GM21529 (cell line): Measurements from ENCODE around the gene TRIM15.
"Not testable (repeated sequence)": the region's sequence is repeated elsewhere in the genome, so short reads cannot be mapped to it uniquely, and the experiment has no call there.

Experiments
- ATAC-seq: cut with Tn5 transposase; IDR thresholded peaks from one replicate; pipeline ENCODE4 v1.9.1; 2021; ENCODE audit not compliant: unreplicated experiment

TRIM15 gene

DNA sequence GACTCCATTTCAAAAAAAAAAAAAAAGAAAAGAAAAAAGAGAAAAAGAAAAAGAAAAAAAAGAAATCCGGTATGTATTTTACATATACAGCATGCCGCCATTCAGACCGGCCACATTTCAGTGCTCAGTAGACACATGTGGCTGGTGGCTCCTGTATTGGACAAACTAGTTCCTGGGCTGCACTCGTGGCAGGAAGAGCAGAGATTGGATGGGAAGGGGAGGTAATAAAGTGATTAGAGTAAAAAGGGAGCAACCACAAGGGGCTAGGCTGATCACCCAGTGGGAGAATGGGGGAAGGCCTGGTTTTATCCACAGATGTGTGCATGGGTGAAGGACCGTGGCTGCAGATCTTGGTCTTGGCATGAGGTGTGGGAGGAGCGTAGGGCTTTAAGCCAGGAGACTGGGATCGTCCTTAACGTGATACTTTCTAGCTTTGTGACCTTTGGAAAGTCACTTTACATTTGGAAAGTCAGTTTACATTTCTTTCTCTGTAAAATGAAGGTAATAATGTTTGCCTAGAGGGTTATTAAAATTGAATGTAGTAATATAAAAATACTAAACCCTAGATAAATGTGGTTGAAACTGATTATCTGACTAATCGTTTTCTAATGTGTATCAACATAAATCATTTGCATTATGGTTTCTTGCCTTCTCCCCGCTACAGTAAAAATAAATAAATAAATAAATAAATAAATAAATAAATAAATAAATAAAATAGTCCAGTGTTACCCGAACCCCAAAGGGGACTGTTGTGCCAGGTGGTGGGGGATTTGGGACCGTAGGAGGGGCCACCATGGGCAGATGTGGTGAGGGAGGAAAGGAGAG is 869 bp upstream of the TRIM15 start:
- ATAC-seq: no peak

DNA sequence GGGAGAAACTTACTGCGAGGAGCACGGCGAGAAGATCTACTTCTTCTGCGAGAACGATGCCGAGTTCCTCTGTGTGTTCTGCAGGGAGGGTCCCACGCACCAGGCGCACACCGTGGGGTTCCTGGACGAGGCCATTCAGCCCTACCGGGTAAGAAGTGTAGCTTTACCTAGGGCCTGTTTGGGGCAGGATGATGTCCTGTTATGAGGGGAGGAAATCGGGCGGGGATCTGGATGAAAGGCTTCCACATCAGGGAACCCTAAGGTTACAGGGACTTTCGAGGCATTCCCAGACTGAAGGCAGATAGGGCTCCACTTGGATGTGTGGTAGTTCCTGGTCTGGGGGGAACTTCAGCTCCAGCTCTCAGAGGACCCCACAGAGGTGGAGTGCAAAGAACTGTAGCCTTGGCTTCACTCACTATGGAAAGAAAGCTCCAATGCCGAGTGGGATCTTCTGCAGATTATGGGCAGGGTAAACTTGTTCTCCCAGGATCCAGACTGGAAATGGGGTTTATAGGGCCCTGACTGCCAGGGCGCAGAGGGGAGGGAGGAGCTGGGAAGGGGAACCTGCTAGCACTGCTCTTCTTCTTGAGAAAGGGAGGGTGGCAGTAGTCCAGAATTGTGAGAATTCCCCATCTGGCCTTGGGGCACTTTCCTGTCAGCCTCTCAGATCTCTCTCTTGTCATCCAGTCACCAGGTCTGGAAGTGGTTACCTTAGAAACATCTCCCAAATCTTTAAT is 740 bp downstream of the TRIM15 start:
- ATAC-seq: no peak

GRCh38 chr6:30164714-30165113 is 1.4 kb downstream of the TRIM15 start:
- ATAC-seq: no peak

DNA sequence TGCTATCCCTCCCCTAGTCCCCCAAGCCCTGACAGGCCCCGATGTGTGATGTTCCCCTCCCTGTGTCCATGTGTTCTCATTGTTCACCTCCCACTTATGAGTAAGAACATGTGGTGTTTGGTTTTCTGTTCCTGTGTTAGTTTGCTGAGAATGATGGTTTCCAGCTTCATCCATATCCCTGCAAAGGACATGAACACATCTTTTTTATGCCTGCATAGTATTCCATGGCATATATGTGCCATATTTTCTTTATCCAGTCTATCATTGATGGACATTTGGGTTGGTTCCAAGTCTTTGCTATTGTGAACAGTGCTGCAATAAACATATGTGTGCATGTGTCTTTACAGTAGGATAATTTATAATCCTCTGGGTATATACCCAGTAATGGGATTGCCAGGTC is 1.9 kb downstream of the TRIM15 start:
- not testable (repeated sequence) for ATAC-seq

DNA sequence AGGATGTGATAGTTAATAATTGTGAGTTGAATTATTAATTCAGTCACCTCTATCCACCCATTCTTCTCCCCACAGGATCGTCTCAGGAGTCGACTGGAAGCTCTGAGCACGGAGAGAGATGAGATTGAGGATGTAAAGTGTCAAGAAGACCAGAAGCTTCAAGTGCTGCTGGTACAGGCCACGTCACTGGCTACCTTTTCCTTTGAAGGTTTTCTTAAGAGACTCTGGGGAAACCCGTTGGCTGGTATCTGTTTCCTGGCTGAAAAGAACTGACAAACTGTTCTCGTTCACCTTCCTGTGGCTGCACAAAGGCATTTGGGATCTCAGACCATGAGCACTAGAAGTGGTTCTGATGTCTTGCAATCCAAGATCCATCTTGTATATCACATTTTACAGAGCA is 3.8 kb downstream of the TRIM15 start:
- ATAC-seq: no peak

DNA sequence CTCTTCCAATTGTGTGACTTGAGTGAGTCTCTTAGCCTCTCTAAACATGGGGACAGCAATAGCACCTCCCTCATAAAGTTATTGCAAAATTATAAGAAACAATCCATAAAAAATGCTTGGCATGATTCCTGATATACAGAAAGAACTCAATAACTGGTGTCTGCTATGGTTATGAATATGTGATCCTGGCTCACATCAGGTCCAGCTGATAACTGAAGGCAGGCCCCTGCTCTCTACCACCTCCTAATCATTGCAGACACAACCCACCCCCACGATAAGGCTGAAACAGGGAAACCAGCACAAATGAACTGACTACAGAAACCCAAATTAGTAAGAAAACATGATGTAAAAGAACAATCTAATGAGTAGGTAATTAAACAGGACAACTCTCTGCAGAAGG is 5.4 kb downstream of the TRIM15 start:
- no peak for ATAC-seq

DNA sequence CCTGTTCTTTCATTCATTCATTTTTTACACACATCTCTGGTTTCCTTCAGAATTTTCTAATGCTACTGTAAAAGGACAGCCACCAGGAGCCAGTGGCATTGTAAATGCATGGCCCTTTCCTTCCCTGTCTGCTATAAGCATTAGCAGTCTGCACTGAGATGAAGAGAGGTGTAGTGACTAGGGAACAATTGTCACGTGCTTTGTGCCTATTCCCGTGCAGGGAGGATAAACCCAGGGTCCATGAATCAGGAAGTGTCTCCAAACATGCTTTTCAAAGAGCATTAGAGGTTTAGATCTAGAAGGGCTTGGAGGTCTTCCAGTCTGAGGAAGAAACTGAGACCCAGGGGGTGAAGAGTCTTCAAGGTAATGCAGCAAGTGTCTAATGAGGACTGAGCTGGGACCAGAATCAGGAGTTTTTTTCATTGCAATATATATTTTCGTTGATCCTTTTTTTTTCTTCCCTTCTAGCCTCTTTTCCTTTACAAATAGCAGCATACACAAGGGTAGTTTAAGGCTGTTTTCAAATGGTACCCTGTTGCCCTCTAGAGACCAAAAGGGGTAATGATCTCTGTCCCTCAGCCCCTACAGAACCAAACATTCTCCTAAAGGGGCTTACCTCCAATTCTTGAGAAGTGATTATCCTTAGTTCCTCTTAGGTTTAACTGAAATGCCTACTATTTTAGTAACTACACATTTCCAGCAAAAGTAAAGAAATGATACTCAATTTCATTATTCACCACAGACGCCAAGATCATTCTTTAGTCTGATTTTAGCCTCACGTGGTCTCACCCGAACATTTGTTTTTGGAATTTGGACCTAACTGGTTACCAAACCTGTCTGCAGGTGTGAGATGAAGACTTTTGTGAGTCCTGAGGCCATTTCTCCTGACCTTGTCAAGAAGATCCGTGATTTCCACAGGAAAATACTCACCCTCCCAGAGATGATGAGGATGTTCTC is 6.6 kb downstream of the TRIM15 start:
- no peak for ATAC-seq

GRCh38 chr6:30171677-30172471 is 8.5 kb downstream of the TRIM15 start:
- ATAC-seq: no peak

GRCh38 chr6:30172681-30173080 is 9.3 kb downstream of the TRIM15 start:
- ATAC-seq: no peak

DNA sequence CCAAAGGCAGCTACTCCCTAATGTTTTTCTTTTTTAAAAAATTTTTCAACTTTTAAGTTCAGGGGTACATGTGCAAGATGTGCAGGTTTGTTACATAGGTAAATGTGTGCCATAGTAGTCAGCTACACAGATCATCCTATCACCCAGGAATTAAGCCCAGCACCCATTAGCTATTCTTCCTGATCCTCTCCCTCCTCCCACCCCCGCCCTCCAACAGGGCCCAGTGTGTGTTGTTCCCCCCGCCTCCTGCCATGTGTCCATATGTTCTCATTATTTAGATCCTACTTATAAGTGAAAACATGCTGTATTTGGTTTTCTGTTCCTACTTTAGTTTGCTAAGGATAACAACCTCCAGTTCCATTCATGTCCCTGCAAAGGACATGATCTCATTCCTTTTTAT is 12.4 kb downstream of the TRIM15 start:
- no peak for ATAC-seq

GRCh38 chr6:30178837-30179236 is 15.5 kb downstream of the TRIM15 start:
- ATAC-seq: no peak

DNA sequence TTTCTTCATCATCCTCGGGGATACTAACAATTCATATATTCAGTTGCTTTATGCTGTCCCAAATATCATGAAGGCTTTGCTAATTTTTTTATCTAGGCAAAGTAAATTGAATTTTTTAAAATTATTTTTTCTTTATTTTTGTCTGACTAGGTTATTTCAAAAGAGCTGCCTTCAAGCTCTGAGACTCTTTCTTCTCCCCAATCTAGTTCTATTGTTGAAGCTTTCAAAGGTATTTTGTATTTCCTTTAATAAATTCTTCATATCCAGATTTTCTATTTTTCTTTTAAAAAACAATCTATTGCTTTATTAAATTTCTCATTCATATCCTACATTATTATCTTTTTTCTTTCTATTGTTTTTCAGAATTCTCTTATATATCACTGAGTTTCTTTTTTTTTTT is 16.8 kb downstream of the TRIM15 start:
- ATAC-seq: no peak

- no peak for ATAC-seq
Observed at GRCh38 chr6:30184417-30185031, 21.2 kb downstream of the TRIM15 start.

- no peak for ATAC-seq
Observed at GRCh38 chr6:30185846-30186484, 22.6 kb downstream of the TRIM15 start.

DNA sequence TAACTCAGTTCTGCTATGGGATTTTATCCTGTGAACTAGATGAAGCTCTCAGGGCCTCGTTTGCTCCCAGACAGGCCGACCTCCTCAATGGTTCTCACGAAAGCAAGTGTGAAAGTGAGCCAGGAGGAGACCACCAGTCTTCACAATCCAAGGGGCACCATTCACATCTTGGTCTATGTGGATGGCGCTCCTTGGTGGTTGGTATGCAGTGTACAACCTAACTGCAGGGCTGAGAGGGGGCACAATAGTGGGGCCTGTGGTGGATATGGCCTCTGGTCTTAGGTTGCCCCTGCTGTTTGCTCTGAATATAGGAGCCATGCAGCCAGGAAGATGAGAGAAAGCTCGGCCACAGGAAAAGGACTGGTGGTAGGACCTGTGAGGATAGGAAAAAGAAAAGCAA is 25.2 kb downstream of the TRIM15 start:
- no peak for ATAC-seq

DNA sequence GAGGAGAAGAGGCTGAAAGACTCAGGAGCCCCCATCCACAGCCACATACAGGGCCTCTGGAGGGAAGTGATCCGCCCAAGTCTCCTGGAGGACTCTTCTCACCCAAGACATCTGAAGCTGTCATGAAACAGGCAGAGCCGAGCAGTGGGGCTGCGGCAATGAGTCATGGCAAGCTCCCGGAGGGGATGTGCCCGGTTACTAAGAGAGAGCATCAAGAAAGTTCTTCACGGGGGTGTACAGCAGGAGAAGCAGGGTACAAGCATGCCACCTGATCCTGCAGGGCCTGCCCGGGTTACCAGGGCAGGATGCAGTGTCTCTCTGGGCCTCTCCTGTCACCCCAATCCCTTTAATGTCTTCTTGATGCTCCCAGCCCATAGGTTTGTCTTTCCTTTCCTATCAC is 28.7 kb downstream of the TRIM15 start:
- ATAC-seq: no peak

DNA sequence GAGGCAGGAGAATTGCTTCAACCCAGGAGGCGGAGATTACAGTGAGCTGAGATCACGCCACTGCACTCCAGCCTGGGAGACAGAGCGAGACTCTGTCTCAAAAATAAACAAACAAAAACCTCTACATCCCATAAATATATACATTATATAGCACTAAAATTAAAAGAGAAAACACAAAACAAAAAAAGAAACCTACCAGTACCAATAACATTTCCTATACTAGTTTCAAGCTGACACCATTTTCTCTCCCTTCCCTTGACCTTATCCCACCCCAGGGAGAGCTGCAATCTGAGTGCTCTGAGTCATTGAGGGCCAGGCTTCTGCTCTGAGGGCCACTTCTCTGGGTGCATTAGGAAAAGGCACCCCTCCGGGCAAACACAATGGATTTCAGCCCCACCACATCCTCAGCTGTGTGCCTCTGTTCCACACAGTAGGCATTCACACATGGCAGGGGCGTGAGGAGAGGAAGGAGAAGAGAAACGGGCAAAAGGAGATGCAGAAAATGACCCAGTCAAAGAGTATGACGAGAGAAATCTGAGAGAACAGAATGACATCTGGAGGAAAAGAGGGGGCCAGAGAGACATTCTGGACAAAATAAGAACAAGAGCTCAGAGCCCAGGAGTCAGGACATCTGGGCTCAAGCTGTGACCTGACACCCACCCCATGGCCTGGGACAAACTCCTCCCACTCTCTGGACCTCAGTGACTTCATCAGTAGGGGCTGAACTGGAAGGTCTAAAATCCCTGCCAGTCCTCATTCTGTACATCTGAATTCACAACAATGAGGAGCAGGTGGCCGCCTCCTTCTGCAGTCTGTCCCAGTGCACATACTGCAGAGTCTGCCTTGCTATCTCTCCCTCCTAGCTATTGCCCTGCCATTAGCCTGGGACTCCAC is 31.7 kb downstream of the TRIM15 start:
- ATAC-seq: no peak

DNA sequence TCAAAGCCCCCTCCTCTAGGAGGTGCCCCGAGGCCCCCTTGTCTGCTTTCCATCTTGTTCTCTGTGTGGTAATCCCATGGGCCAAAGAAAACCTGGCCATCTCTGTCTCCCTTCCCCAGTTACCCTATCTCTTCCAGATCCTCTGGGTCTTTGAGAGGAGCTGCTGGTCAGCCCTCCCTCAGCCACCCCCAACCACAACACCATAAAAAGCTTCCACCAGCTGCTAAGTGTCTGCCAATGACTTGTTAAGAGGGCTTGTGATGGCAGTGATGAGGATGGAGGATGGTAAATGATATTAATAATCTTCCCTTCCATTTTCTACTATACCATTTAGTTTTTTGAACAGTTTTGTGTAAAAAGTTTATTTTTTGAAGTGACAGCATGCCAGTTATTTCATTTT is 32.6 kb downstream of the TRIM15 start:
- ATAC-seq: no peak

GRCh38 chr6:30196376-30196775 is 33.0 kb downstream of the TRIM15 start:
- no peak for ATAC-seq
